GM10266 (cell line): ENCODE data around the gene EIF4A2.
"Not testable (repeated sequence)": the region's sequence is repeated elsewhere in the genome, so short reads cannot be mapped to it uniquely, and the experiment has no call there.

Source experiments
- DNase-seq: peaks from one replicate; pipeline ENCODE4 v3.0.0; 2012; ENCODE audit errors: extremely low spot score
- CTCF ChIP-seq: IDR thresholded peaks from 2 replicates; pipeline ENCODE4 v1.5.1; 2012; ENCODE audit warnings: mild to moderate bottlenecking, low read depth; ENCODE audit not compliant: control insufficient read depth, insufficient read depth; ENCODE audit errors: missing control alignments

EIF4A2 gene

GRCh38 chr3:186810336-186810996 lies 27.1 kb downstream of the EIF4A2 start:
- no peak for DNase-seq
- no peak for TF ChIP-seq CTCF

GRCh38 chr3:186811313-186811712 lies 27.9 kb downstream of the EIF4A2 start:
- DNase-seq: not testable (repeated sequence)

GRCh38 chr3:186814100-186814499 lies 30.7 kb downstream of the EIF4A2 start:
- TF ChIP-seq CTCF: no peak
- no peak for DNase-seq

GRCh38 chr3:186815435-186815834 lies 32.1 kb downstream of the EIF4A2 start:
- DNase-seq: no peak
- no peak for TF ChIP-seq CTCF

- no peak for TF ChIP-seq CTCF
- no peak for DNase-seq
Observed at GRCh38 chr3:186818516-186818915, 35.1 kb downstream of the EIF4A2 start.

GRCh38 chr3:186818956-186819355 lies 35.6 kb downstream of the EIF4A2 start:
- no peak for TF ChIP-seq CTCF
- no peak for DNase-seq

GRCh38 chr3:186821429-186822387 lies 38.3 kb downstream of the EIF4A2 start:
- TF ChIP-seq CTCF: peak; percentile 70
- peak; percentile 72 for DNase-seq

- not testable (repeated sequence) for DNase-seq
Observed at GRCh38 chr3:186822388-186822759, 39.0 kb downstream of the EIF4A2 start.
